GM23338 (cell line): ENCODE results near the gene UGT1A7. TPM values are rescaled to one million over a fixed set of nuclear protein-coding genes. Genes with fewer than 3 reads are reported as not detected.

ENCODE experiments used
- ATAC-seq: fragments of 200-7000 bp; cut with Tn5 transposase; 3 replicates; pipeline ENCODE4 v1.9.1; 2020
- DNase-seq: peaks from one replicate; pipeline ENCODE4 v3.0.0-alpha.2; 2015; ENCODE audit warnings: low spot score
- H2AFZ ChIP-seq: fragments of 200-600 bp; sonication (generic); 2 replicates; pipeline ENCODE4 v1.8.0; 2016; ENCODE audit warnings: antibody characterized with exemption, mild to moderate bottlenecking, moderate library complexity
- H3F3A ChIP-seq: fragments of 200-600 bp; sonication (generic); replicated peaks from 2 replicates; pipeline ENCODE4 v1.8.0; 2017; ENCODE audit warnings: antibody characterized with exemption, mixed run types, low read depth
- H3K27ac ChIP-seq: fragments of 200-600 bp; sonication (generic); 2 replicates; pipeline ENCODE4 v1.6.1; 2016; ENCODE audit warnings: low read depth
- H3K27me3 ChIP-seq: fragments of 200-600 bp; sonication (generic); 2 replicates; pipeline ENCODE4 v1.8.0; 2016; ENCODE audit warnings: mild to moderate bottlenecking, mixed run types, moderate library complexity; ENCODE audit not compliant: insufficient read depth
- H3K36me3 ChIP-seq: fragments of 200-600 bp; sonication (generic); 2 replicates; pipeline ENCODE4 v1.8.0; 2016; ENCODE audit warnings: mild to moderate bottlenecking; ENCODE audit not compliant: insufficient read depth
- H3K4me1 ChIP-seq: fragments of 200-600 bp; sonication (generic); 2 replicates; pipeline ENCODE4 v1.8.0; 2016; ENCODE audit warnings: mild to moderate bottlenecking, moderate library complexity; ENCODE audit not compliant: insufficient read depth
- H3K4me2 ChIP-seq: fragments of 200-600 bp; sonication (generic); 2 replicates; pipeline ENCODE4 v1.7.1; 2017; ENCODE audit warnings: mixed run types
- H3K4me3 ChIP-seq: fragments of 200-600 bp; sonication (generic); 2 replicates; pipeline ENCODE4 v1.6.1; 2016; ENCODE audit warnings: mixed run types
- H3K79me2 ChIP-seq: fragments of 200-600 bp; sonication (generic); replicated peaks from 2 replicates; pipeline ENCODE4 v1.8.0; 2017; ENCODE audit warnings: mild to moderate bottlenecking; ENCODE audit not compliant: insufficient read depth
- H3K9me2 ChIP-seq: fragments of 200-600 bp; sonication (generic); 2 replicates; pipeline ENCODE4 v1.8.0; 2017; ENCODE audit not compliant: insufficient read depth
- H4K20me1 ChIP-seq: fragments of 200-600 bp; sonication (generic); replicated peaks from 2 replicates; pipeline ENCODE4 v1.8.0; 2017; ENCODE audit warnings: mild to moderate bottlenecking; ENCODE audit not compliant: insufficient read depth
- H3K27ac Mint-ChIP-seq: 2 replicates; pipeline ENCODE4 v1.8.0; 2020; ENCODE audit warnings: inconsistent platforms, mild to moderate bottlenecking, moderate library complexity, mixed read lengths
- H3K27me3 Mint-ChIP-seq: 3 replicates; pipeline ENCODE4 v1.8.0; 2022; ENCODE audit warnings: low read depth, mild to moderate bottlenecking, moderate library complexity, mixed read lengths, inconsistent platforms; ENCODE audit not compliant: insufficient read depth, poor library complexity
- H3K36me3 Mint-ChIP-seq: 3 replicates; pipeline ENCODE4 v1.8.0; 2021; ENCODE audit warnings: low read depth, mild to moderate bottlenecking, inconsistent platforms, moderate library complexity, mixed read lengths
- H3K4me1 Mint-ChIP-seq: 3 replicates; pipeline ENCODE4 v1.8.0; 2020; ENCODE audit warnings: mild to moderate bottlenecking, inconsistent platforms, mixed read lengths
- H3K4me3 Mint-ChIP-seq: 3 replicates; pipeline ENCODE4 v1.8.0; 2021; ENCODE audit warnings: moderate library complexity, mild to moderate bottlenecking, inconsistent platforms, mixed read lengths
- H3K9me3 Mint-ChIP-seq: 3 replicates; pipeline ENCODE4 v1.8.0; 2020; ENCODE audit warnings: moderate library complexity, mild to moderate bottlenecking, inconsistent platforms, mixed read lengths
- CREB1 ChIP-seq: fragments of 250-450 bp; sonication (Bioruptor Pico); IDR thresholded peaks from 2 replicates; pipeline ENCODE4 v1.5.0; 2020; ENCODE audit warnings: low read depth, mild to moderate bottlenecking, moderate library complexity
- CTCF ChIP-seq, 2 experiments: fragments of 200-600 bp in 1 of 2; sonication (generic) in 1 of 2; conservative IDR thresholded peaks; 2 replicates each; pipeline versions ENCODE4 v1.5.1 to v1.6.1; 2016 to 2017; ENCODE audit warnings: antibody characterized with exemption in 2 of 2, low read depth in 2 of 2, mild to moderate bottlenecking in 2 of 2, moderate library complexity in 1 of 2
- ETS1 ChIP-seq: IDR thresholded peaks from 2 replicates; pipeline ENCODE4 v1.6.1; 2016; ENCODE audit warnings: antibody characterized with exemption
- EZH2 ChIP-seq: fragments of 200-600 bp; sonication (generic); IDR thresholded peaks from one replicate; pipeline ENCODE4 v1.8.0; 2017; ENCODE audit warnings: antibody characterized with exemption, mild to moderate bottlenecking, low read depth; ENCODE audit not compliant: unreplicated experiment
- EZH2phosphoT487 ChIP-seq: fragments of 200-600 bp; sonication (generic); IDR thresholded peaks from one replicate; pipeline ENCODE4 v1.8.1; 2018; ENCODE audit warnings: antibody characterized with exemption; ENCODE audit not compliant: unreplicated experiment
- JUNB ChIP-seq: IDR thresholded peaks from one replicate; pipeline ENCODE4 v1.6.1; 2016; ENCODE audit warnings: antibody characterized with exemption; ENCODE audit not compliant: unreplicated experiment
- NANOG ChIP-seq: IDR thresholded peaks from 2 replicates; pipeline ENCODE4 v1.6.1; 2016; ENCODE audit warnings: antibody characterized with exemption, borderline replicate concordance
- POLR2AphosphoS5 ChIP-seq: IDR thresholded peaks from 2 replicates; pipeline ENCODE4 v1.6.1; 2016; ENCODE audit warnings: antibody characterized with exemption, low read depth
- REST ChIP-seq: IDR thresholded peaks from one replicate; pipeline ENCODE4 v1.6.1; 2018; ENCODE audit warnings: antibody characterized with exemption; ENCODE audit not compliant: unreplicated experiment
- STAT1 ChIP-seq: IDR thresholded peaks from one replicate; pipeline ENCODE4 v1.6.1; 2016; ENCODE audit warnings: antibody characterized with exemption; ENCODE audit not compliant: unreplicated experiment
- ZNF114 ChIP-seq: fragments of 250-450 bp; sonication (Bioruptor Pico); IDR thresholded peaks from 2 replicates; pipeline ENCODE4 v1.5.0; 2020; ENCODE audit warnings: mild to moderate bottlenecking, moderate library complexity
- ZNF331 ChIP-seq: fragments of 250-450 bp; sonication (Bioruptor Pico); IDR thresholded peaks from 2 replicates; pipeline ENCODE4 v1.5.0; 2020; ENCODE audit warnings: low read depth, mild to moderate bottlenecking, moderate library complexity
- ZNF462 ChIP-seq: fragments of 250-450 bp; sonication (Bioruptor Pico); IDR thresholded peaks from 2 replicates; pipeline ENCODE4 v1.5.0; 2020; ENCODE audit warnings: mild to moderate bottlenecking, moderate library complexity
- polyA plus RNA-seq: library from polyadenylated mRNA; unstranded; fragments of >200 nt; fragmentation: Nextera tagmentation; extraction: Ambion mirVana; gene quantifications from 2 replicates; pipeline ENCODE4 v1.2.1, GENCODE V29; 2016
- total RNA-seq: library from RNA; depleted of rRNA; stranded (reverse); fragments of >200 nt; shearing (Covaris generic); gene quantifications from 2 replicates; pipeline ENCODE4 v1.2.3, GENCODE V29; 2014

UGT1A7 gene
- total and polyA plus RNA-seq, 2 experiments from 2014 or later: not detected

- Histone ChIP-seq H3F3A (no peaks in the 10 kb centered on the region), H3K4me3 (no peak overlapping the region), H4K20me1 (no peaks in the 10 kb centered on the region), H3K27ac (no peak overlapping the region), H3K4me1 (no peaks in the 10 kb centered on the region), H3K27me3 (no peaks in the 10 kb centered on the region), H3K4me2 (no peak overlapping the region), H3K36me3 (no peaks in the 10 kb centered on the region), H3K79me2 (no peaks in the 10 kb centered on the region), H3K9me2 (no peaks in the 10 kb centered on the region), H2AFZ (no peak overlapping the region)
- DNase-seq (no peak), ATAC-seq (no peak)
- Mint-ChIP-seq H3K36me3 (no peaks in the 10 kb centered on the region; the same call in 1 of the 3 replicates), H3K27me3 (peaks cover 8% of the 10 kb centered on the region), H3K27ac (no peak overlapping the region), H3K4me1 (no peaks in the 10 kb centered on the region; the same call in 2 of the 3 replicates), H3K4me3 (no peak overlapping the region), H3K9me3 (peaks cover 16% of the 10 kb centered on the region)
- TF ChIP-seq ZNF462 (CRISPR knock-in tag) (no peak), STAT1 (no peak), POLR2AphosphoS5 (no peak), ETS1 (no peak), EZH2 (no peak), ZNF114 (CRISPR knock-in tag) (no peak), EZH2phosphoT487 (no peak), REST (no peak), CTCF (conservative IDR thresholded peaks at IDR 0.05; ENCODE audit: low read depth in 2 of 2) (no peak), ZNF331 (no peak), CREB1 (CRISPR knock-in tag) (no peak), JUNB (no peak), NANOG (no peak)
These were observed 114.6 kb downstream of the UGT1A7 start for GRCh38 chr2:233796254-233796653.
